B cell (primary cell): ENCODE data around the gene PUM1. TPM values are rescaled to one million over a fixed set of nuclear protein-coding genes. Genes with fewer than 3 reads are reported as not detected.
"Not testable (repeated sequence)": the region's sequence is repeated elsewhere in the genome, so short reads cannot be mapped to it uniquely, and the experiment has no call there.

ENCODE experiments used
- ATAC-seq: fragments of 200-7000 bp; cut with Tn5 transposase; one replicate; pipeline ENCODE4 v1.10.0; 2021; ENCODE audit warnings: low read depth, mild to moderate bottlenecking, moderate number of reproducible peaks, moderate library complexity
- CTCF ChIA-PET: fragments of 350-600 bp; sonication (Branson Sonifier 250); formaldehyde crosslinking; loops from one replicate; lab custom pipeline; 2021; ENCODE audit warnings: antibody characterized with exemption, inconsistent platforms; lab: Charles Lee
- POLR2A ChIA-PET: fragments of 350-600 bp; sonication (Branson Sonifier 250); formaldehyde crosslinking; loops from one replicate; lab custom pipeline; 2021; ENCODE audit warnings: antibody characterized with exemption; lab: Charles Lee
- DNase-seq: peaks from one replicate; pipeline ENCODE4 v3.0.0; 2013
- H2AFZ ChIP-seq: 2 replicates; pipeline ENCODE4 v1.6.1; 2012; ENCODE audit warnings: mild to moderate bottlenecking, low read depth, low read length; ENCODE audit not compliant: insufficient read depth, poor library complexity, severe bottlenecking
- H3K27ac ChIP-seq, 2 donors: 1 replicate in 1 of 2; 2 replicates in 1 of 2; pipeline ENCODE4 v1.5.1; 2012 to 2013; ENCODE audit warnings: low read length in 2 of 2, mild to moderate bottlenecking in 2 of 2, moderate library complexity in 1 of 2
- H3K27me3 ChIP-seq, 4 experiments: fragments of 200-600 bp in 1 of 4; sonication (generic) in 1 of 4; replicated peaks in 1 of 4; 1 replicate in 2 of 4; 2 replicates in 2 of 4; pipeline versions ENCODE4 v1.6.1 to v1.7.0; 2013 to 2016; ENCODE audit warnings: low read length in 3 of 4, mild to moderate bottlenecking in 2 of 4, mixed read lengths in 1 of 4, moderate library complexity in 1 of 4; ENCODE audit not compliant: insufficient read depth in 4 of 4, control insufficient read depth in 3 of 4; ENCODE audit errors: control extremely low read depth in 1 of 4
- H3K36me3 ChIP-seq, 2 experiments: replicated peaks in 1 of 2; 1 replicate in 1 of 2; 2 replicates in 1 of 2; pipeline versions ENCODE4 v1.6.1 to v1.7.1; 2013; ENCODE audit warnings: low read length in 1 of 2; ENCODE audit not compliant: insufficient read depth in 2 of 2, control insufficient read depth in 1 of 2; ENCODE audit errors: control extremely low read depth in 1 of 2, extremely low read depth in 1 of 2
- H3K4me1 ChIP-seq, 2 donors: fragments of 200-600 bp in 1 of 2; sonication (generic) in 1 of 2; 1 replicate in 1 of 2; 2 replicates in 1 of 2; pipeline versions ENCODE4 v1.5.1 to v1.6.1; 2013 to 2017; ENCODE audit warnings: low read length in 2 of 2; ENCODE audit not compliant: control insufficient read depth in 2 of 2, insufficient read depth in 2 of 2
- H3K4me2 ChIP-seq: replicated peaks from 2 replicates; pipeline ENCODE3; 2012; ENCODE audit warnings: mild to moderate bottlenecking, low read depth, low read length; ENCODE audit not compliant: poor library complexity, severe bottlenecking
- H3K4me3 ChIP-seq, 5 experiments: fragments of 200-600 bp in 1 of 5; sonication (generic) in 1 of 5; 1 replicate in 3 of 5; 2 replicates in 2 of 5; pipeline versions ENCODE4 v1.5.1 to v1.7.0; 2011 to 2016; ENCODE audit warnings: low read length in 4 of 5, mild to moderate bottlenecking in 4 of 5, low read depth in 2 of 5, control low read depth in 1 of 5, moderate library complexity in 1 of 5; ENCODE audit not compliant: insufficient read depth in 1 of 5; ENCODE audit errors: control extremely low read depth in 1 of 5, extremely low read depth in 1 of 5
- H3K79me2 ChIP-seq: fragments of 200-600 bp; sonication (generic); one replicate; pipeline ENCODE4 v1.6.0; 2016; ENCODE audit warnings: low read length; ENCODE audit not compliant: control insufficient read depth, insufficient read depth
- H3K9ac ChIP-seq: fragments of 200-600 bp; sonication (generic); 2 replicates; pipeline ENCODE4 v1.6.1; 2017; ENCODE audit warnings: mild to moderate bottlenecking, low read length, moderate library complexity
- H3K9me3 ChIP-seq, 3 donors: one replicate each; pipeline versions ENCODE4 v1.6.1 to v1.7.1; 2013; ENCODE audit warnings: low read length in 2 of 3; ENCODE audit not compliant: control insufficient read depth in 2 of 3, insufficient read depth in 1 of 3; ENCODE audit errors: control extremely low read depth in 1 of 3
- H4K20me1 ChIP-seq: 2 replicates; pipeline ENCODE4 v1.6.0; 2012; ENCODE audit warnings: mild to moderate bottlenecking, low read length; ENCODE audit not compliant: insufficient read depth, control insufficient read depth, poor library complexity, severe bottlenecking
- H3K27ac Mint-ChIP-seq: one replicate; pipeline ENCODE4 v1.8.0; 2021; ENCODE audit warnings: mixed read lengths
- H3K27me3 Mint-ChIP-seq: one replicate; pipeline ENCODE4 v1.8.0; 2021; ENCODE audit warnings: mixed read lengths
- H3K4me1 Mint-ChIP-seq: one replicate; pipeline ENCODE4 v1.8.0; 2021; ENCODE audit warnings: mixed read lengths
- H3K4me3 Mint-ChIP-seq: one replicate; pipeline ENCODE4 v1.8.0; 2021; ENCODE audit warnings: mixed read lengths
- H3K9me3 Mint-ChIP-seq: one replicate; pipeline ENCODE4 v1.8.0; 2022; ENCODE audit warnings: mixed read lengths; ENCODE audit not compliant: insufficient read depth
- EZH2 ChIP-seq: IDR thresholded peaks from 2 replicates; pipeline ENCODE4 v1.6.1; 2012; ENCODE audit warnings: borderline replicate concordance, low read depth, mild to moderate bottlenecking, moderate library complexity, low read length; ENCODE audit not compliant: insufficient read depth, poor library complexity, severe bottlenecking
- WGBS: methylation state at CpG from one replicate; pipeline ENCODE4 v1.1.5; 2013; ENCODE audit warnings: missing lambda C conversion rate; ENCODE audit not compliant: insufficient coverage; 5-methylcytosine and 5-hydroxymethylcytosine counted together
- intact Hi-C: fragments of 100-400 bp; cut with micrococcal nuclease; formaldehyde crosslinking; loops from one replicate; pipeline ENCODE4 v1.10.0; 2022
- polyA plus RNA-seq: library from polyadenylated mRNA; depleted of rRNA; stranded (reverse); fragments of >200 nt; gene quantifications from 2 replicates; pipeline ENCODE4 v1.2.3, GENCODE V29; 2012
- total RNA-seq, 2 donors: library from RNA; stranded (reverse); fragments of 120-200 nt in 1 of 2; gene quantifications; 1 replicate in 1 of 2; 2 replicates in 1 of 2; pipeline versions ENCODE4 v1.2.3 to v1.2.4, GENCODE V29; 2013 to 2022
- TF ChIP-seq, protein P1 (sequence below): fragments of 200-600 bp; IDR thresholded peaks from one replicate; pipeline ENCODE4 v1.8.0; 2022; ENCODE audit warnings: antibody characterized with exemption, mild to moderate bottlenecking

Gene PUM1
- total and polyA plus RNA-seq, 2 donors (not counting 1 experiment from before 2014, with no cell fraction given): 52.8 to 177 TPM

DNA sequence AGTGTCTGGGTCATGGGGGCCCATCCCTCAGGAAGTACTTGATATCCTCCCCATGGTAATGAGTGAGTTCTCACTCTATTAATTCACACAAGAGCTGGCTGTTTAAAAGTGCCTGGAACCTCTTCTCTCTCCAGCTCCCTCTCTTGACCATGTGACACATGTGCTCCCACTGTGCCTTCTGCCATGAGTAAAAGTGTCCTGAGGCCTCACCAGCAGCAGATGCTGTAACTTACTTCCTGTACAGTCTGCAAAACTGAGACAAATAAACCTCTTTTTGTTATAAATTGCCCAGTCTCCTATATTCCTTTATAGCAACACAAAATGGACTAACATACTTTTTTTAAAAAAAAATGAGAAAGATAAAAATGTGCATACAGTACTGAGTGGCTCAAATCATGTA lies 24.0 kb downstream of the PUM1 start:
- no peak overlapping the region for H3K4me3 Mint-ChIP-seq
- intact Hi-C loops: no loop called here

DNA sequence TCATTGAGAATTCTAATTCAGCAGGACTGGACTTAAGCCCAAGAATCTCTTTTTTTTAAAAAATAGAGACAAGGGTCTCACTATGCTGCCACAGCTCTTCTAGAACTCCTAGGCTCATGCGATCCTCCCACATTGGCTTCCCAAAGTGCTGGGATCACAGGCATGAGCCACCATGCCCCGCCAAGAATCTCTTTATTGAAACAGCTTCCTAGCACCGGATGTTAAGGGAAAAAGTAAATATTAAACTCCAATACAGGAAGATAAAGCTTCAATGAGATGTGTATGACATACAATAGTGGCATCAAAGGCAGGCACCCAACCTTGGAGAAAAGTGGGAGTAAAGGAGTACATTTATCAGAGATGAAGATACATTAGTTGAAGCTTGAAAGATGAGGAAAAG lies 25.5 kb downstream of the PUM1 start:
- Histone ChIP-seq H3K27me3 (no peaks in the 10 kb centered on the region), H3K4me2 (no peak overlapping the region), H3K9ac (no peak overlapping the region), H2AFZ (no peak overlapping the region), H4K20me1 (peaks cover 92% of the 10 kb centered on the region), H3K4me1 (peaks cover 11 to 14% of the 10 kb centered on the region in 2 donors), H3K27ac (no peak overlapping the region), H3K79me2 (peaks cover 97% of the 10 kb centered on the region), H3K36me3 (peaks cover 5 to 22% of the 10 kb centered on the region in 2 experiments), H3K9me3 (no peaks in the 10 kb centered on the region), H3K4me3 (no peak overlapping the region)
- H3K9me3 Mint-ChIP-seq: no peaks in the 10 kb centered on the region
- H3K4me1 Mint-ChIP-seq: peaks cover 52% of the 10 kb centered on the region
- no peak overlapping the region for H3K27ac Mint-ChIP-seq
- TF ChIP-seq EZH2: no peak
- TF ChIP-seq, protein P1, sequence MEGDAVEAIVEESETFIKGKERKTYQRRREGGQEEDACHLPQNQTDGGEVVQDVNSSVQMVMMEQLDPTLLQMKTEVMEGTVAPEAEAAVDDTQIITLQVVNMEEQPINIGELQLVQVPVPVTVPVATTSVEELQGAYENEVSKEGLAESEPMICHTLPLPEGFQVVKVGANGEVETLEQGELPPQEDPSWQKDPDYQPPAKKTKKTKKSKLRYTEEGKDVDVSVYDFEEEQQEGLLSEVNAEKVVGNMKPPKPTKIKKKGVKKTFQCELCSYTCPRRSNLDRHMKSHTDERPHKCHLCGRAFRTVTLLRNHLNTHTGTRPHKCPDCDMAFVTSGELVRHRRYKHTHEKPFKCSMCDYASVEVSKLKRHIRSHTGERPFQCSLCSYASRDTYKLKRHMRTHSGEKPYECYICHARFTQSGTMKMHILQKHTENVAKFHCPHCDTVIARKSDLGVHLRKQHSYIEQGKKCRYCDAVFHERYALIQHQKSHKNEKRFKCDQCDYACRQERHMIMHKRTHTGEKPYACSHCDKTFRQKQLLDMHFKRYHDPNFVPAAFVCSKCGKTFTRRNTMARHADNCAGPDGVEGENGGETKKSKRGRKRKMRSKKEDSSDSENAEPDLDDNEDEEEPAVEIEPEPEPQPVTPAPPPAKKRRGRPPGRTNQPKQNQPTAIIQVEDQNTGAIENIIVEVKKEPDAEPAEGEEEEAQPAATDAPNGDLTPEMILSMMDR: no peak
- ChIA-PET CTCF (no interaction called here), POLR2A (no interaction called here)
- DNase-seq (no peak), ATAC-seq (no peak)
- H3K27me3 Mint-ChIP-seq: no peaks in the 10 kb centered on the region
- no peak overlapping the region for H3K4me3 Mint-ChIP-seq
- intact Hi-C loops: no loop called here
- no CpG with 5 or more reads among the region's 3 CpGs for WGBS

More for the DNA sequence above, 24.0 kb downstream of the PUM1 start:
- no peaks in the 10 kb centered on the region for H3K9me3 Mint-ChIP-seq
- Histone ChIP-seq H3K4me2 (no peak overlapping the region), H3K27me3 (no peaks in the 10 kb centered on the region), H4K20me1 (peaks cover 90% of the 10 kb centered on the region), H3K27ac (no peak overlapping the region), H3K9ac (no peak overlapping the region), H3K79me2 (peaks cover 97% of the 10 kb centered on the region), H3K9me3 (no peaks in the 10 kb centered on the region), H2AFZ (no peak overlapping the region), H3K36me3 (peaks cover 5 to 20% of the 10 kb centered on the region in 2 experiments), H3K4me3 (no peak overlapping the region), H3K4me1 (peaks cover 11 to 14% of the 10 kb centered on the region in 2 donors)
- peaks cover 49% of the 10 kb centered on the region for H3K4me1 Mint-ChIP-seq
- POLR2A ChIA-PET: no interaction called here
- CTCF ChIA-PET: no interaction called here
- DNase-seq: no peak
- no peaks in the 10 kb centered on the region for H3K27me3 Mint-ChIP-seq
- no peak for ATAC-seq
- TF ChIP-seq, protein P1: no peak
- no peak for TF ChIP-seq EZH2
- peak overlapping the region; percentile 26 for H3K27ac Mint-ChIP-seq

DNA sequence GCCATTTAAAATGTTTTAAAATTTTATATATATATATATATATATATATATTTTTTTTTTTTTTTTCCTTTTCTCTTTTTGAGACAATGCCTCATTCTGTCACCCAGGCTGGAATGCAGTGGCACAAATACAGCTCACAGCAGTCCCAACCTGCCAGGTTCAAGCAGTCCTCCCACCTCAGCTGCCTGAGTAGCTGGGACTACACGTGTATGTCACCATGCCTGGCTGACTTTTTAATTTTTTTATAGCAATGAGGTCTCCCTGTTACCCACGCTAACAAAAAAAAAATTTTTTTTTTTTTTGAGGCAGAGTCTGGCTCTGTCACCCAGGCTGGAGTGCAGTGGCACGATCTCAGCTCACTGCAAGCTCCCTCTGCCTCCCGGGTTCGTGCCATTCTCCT lies 26.6 kb downstream of the PUM1 start:
- Histone ChIP-seq H4K20me1 (peaks cover 92% of the 10 kb centered on the region), H3K36me3 (peaks cover 7 to 26% of the 10 kb centered on the region in 2 experiments), H3K79me2 (peaks cover 97% of the 10 kb centered on the region), H3K4me1 (peaks cover 11 to 17% of the 10 kb centered on the region in 2 donors)
- POLR2A ChIA-PET, H3K9me3 Mint-ChIP-seq, H3K9me3 ChIP-seq, H3K4me2 ChIP-seq, H3K27ac Mint-ChIP-seq, H3K27ac ChIP-seq, DNase-seq, intact Hi-C loops, H3K4me3 Mint-ChIP-seq, H3K27me3 ChIP-seq, ATAC-seq, CTCF ChIA-PET, H2AFZ ChIP-seq, H3K4me3 ChIP-seq, H3K9ac ChIP-seq, H3K27me3 Mint-ChIP-seq: not testable (repeated sequence)
- WGBS: 71% methylated on average over 4 of the region's 5 CpGs
- peaks cover 62% of the 10 kb centered on the region for H3K4me1 Mint-ChIP-seq
